Measurements from ENCODE around the gene NFE2L1.

The NFE2L1 gene

GRCh38 chr17:48037838-48038323, 10.3 kb upstream of the NFE2L1 start:
- no peak for TF ChIP-seq CTCF (IDR thresholded peaks at IDR 0.05; ENCODE audit: low read depth, low read length, missing control alignments)
- DNase-seq (ENCODE audit: low read depth), result no peak
- H3K4me3 ChIP-seq (ENCODE audit: low read depth, low read length), result no peak overlapping the region; the same call in 1 of the 2 replicates

GRCh38 chr17:48038687-48039086, 9.5 kb upstream of the NFE2L1 start:
- TF ChIP-seq CTCF (IDR thresholded peaks at IDR 0.05; ENCODE audit: low read depth, low read length, missing control alignments), result no peak
- DNase-seq (ENCODE audit: low read depth), result no peak

GRCh38 chr17:48043176-48043575, 5.0 kb upstream of the NFE2L1 start:
- DNase-seq (ENCODE audit: low read depth), result no peak
- H3K4me3 ChIP-seq (ENCODE audit: low read depth, low read length), result no peak overlapping the region
- no peak for TF ChIP-seq CTCF (IDR thresholded peaks at IDR 0.05; ENCODE audit: low read depth, low read length, missing control alignments)

More at GRCh38 chr17:48038687-48039086, 9.5 kb upstream of the NFE2L1 start:
- H3K4me3 ChIP-seq (ENCODE audit: low read depth, low read length), result no peak overlapping the region

- no peak overlapping the region for H3K4me3 ChIP-seq (ENCODE audit: low read depth, low read length)
- no peak for TF ChIP-seq CTCF (IDR thresholded peaks at IDR 0.05; ENCODE audit: low read depth, low read length, missing control alignments)
- DNase-seq (ENCODE audit: low read depth), result no peak
Observed at GRCh38 chr17:48044851-48045250, 3.3 kb upstream of the NFE2L1 start.

GRCh38 chr17:48045316-48046001, 2.7 kb upstream of the NFE2L1 start:
- H3K4me3 ChIP-seq (ENCODE audit: low read depth, low read length), result no peak overlapping the region

GRCh38 chr17:48046296-48046695, 1.9 kb upstream of the NFE2L1 start:
- no peak for DNase-seq (ENCODE audit: low read depth)
- no peak for TF ChIP-seq CTCF (IDR thresholded peaks at IDR 0.05; ENCODE audit: low read depth, low read length, missing control alignments)
- peak overlapping the region; percentile 91; the same call in 1 of the 2 replicates for H3K4me3 ChIP-seq (ENCODE audit: low read depth, low read length)

More at GRCh38 chr17:48045316-48046001, 2.7 kb upstream of the NFE2L1 start:
- TF ChIP-seq CTCF (IDR thresholded peaks at IDR 0.05; ENCODE audit: low read depth, low read length, missing control alignments), result no peak
- DNase-seq (ENCODE audit: low read depth), result no peak

Measured in GM12864 (cell line).